IPS-18c (cell line): ENCODE results near the gene E2F7.

Experiments
- H3K4me3 ChIP-seq: 2 replicates; pipeline ENCODE4 v1.7.0; 2013; ENCODE audit warnings: low read depth, mild to moderate bottlenecking, low read length, moderate library complexity; ENCODE audit not compliant: insufficient read depth
- H3K9me3 ChIP-seq: one replicate; pipeline ENCODE4 v1.6.1; 2013; ENCODE audit warnings: mild to moderate bottlenecking, low read length, moderate library complexity; ENCODE audit not compliant: control insufficient read depth, insufficient read depth

The E2F7 gene

DNA sequence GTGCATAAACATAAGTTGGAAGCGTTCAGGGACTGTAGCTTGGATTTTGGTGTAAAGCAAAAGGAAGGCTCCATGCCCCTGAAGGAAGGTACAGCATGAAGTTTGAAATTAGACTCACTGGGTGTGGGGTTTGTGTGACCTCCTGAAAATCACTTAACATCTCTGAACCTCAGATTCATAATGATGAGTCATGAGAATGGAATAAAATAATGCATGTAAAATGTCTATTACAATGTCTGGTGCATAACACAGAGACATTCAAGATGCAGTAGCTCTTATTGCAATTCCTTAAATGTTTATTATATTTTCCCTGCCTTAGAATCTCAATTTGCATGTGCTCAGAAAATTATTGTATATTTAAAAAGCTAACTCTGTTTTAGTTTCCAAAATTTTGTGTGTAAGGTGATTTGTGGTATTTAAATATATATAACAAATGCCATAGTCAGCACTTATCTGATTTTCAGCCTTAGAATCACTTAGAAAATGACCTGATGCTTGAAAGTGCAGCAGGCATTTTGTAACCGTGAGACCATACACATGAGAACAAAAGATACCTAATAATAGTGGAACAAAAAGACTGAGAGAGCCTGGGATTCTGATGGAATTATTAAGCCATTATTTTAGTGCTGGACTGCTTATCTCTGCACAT lies 66.3 kb downstream of the E2F7 start:
- Histone ChIP-seq H3K4me3 (no peak overlapping the region), H3K9me3 (no peaks in the 10 kb centered on the region)

DNA sequence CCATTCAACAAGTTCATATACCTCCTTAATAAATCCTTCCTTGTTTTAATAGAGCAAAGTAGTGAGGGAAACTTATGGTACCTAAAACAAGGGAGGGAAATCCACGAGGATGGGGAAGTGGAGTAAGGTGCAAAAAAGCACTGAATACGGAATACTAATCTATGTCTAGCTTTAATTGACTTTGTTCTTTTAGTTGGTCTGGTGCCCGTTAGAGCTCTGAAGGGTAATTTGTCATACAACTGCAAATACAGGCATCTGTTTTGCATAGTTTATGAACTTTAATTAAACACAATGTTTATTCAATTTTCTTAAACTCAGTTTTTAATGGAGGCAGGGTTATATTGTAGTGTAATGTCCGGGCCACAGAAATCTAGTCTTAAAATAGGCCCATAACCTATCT lies 67.0 kb downstream of the E2F7 start:
- no peak overlapping the region for H3K4me3 ChIP-seq
- H3K9me3 ChIP-seq: no peaks in the 10 kb centered on the region

DNA sequence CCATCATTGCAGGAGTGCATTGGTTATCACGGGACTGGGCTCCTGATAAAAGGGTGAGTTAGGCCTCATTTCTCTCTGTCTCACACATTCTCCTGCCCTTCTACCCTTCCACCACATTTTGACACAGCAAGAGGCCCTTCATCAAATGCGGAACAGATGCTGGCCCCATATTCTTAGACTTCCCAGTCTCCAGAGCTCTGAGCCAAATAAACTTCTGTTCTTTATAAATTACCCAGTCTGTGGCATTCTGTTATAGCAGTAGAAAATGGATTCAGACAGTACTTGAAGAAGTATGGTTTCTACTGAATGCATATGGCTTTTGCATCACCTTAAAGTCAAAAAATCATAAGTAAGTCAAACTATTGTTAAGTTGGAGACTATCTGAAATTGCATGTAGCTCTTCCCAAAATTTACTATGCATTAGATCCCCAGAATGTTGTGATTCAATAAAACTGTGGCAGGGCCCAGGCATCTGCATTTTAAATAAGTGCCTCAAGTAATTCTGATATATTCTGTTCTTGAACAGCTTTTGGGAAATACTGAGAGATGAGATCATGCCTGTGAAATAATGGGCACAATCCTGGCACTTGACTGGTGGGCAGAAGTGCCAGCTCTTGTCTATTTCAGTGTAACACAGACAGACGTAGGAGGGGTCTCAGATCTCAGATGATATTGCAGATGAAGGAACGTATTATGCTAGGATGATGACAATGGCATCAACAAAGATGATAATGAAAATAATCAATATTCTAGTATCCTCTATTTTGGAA lies 68.2 kb downstream of the E2F7 start:
- Histone ChIP-seq H3K9me3 (no peaks in the 10 kb centered on the region), H3K4me3 (no peak overlapping the region)

DNA sequence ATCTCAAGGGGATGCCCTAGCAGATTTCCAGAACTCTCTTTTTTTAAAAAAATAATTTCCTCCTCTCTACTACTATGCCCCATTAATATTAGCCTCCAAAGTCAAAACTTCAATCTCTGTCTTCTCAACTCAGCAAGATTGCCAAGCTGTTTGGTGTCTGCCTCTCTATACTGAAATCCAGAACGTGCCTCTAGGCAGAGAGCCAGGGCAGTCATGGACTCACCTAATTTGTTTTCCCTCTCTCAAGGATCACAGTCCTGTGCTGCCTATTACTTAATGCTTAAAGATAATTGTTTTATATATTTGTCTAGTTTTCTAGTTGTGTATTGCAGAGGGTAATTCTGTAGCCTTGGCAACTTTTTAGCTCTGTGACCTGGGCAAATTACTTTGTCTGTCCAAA lies 74.7 kb downstream of the E2F7 start:
- no peaks in the 10 kb centered on the region for H3K9me3 ChIP-seq
- H3K4me3 ChIP-seq: no peak overlapping the region

DNA sequence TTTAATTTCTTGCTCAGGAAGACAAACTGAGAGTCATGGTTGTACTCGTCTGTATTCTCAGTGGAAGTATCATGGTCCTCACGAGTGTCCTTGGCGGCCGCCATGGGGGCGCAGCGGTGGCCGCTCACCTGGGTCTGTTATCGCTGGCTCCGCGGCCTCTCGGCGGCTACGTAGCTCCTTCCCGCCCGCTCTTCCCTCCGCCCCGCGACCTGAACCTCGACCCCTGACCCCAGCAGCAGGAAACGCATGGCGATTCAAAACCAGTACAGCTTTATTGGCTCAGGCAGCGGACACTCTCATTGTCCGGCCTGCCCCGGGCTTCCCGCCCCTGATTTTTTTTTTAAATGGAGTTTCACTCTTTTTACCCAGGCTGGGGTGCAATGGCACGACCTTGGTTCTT lies 80.8 kb downstream of the E2F7 start:
- Histone ChIP-seq H3K9me3 (no peaks in the 10 kb centered on the region), H3K4me3 (no peak overlapping the region)

DNA sequence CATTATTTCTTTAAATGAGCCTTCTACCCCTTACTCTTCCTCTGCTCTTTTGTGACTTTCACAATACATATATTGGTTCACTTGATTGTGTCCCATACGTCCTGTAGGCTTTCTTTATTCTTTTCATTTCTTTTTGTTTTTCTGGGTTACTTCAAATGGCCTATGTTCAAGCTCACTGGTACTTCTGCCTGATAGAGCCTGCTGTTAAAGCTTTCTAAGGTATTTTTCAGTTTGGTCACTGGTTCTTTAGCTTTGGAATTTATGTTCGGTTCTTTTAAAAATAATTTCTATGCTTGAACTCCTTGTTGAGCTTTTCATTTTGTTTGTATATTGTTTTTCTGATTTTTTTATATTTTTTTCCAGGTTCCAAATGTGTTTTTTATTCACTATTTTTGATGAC lies 81.9 kb downstream of the E2F7 start:
- no peak overlapping the region for H3K4me3 ChIP-seq
- no peaks in the 10 kb centered on the region for H3K9me3 ChIP-seq

DNA sequence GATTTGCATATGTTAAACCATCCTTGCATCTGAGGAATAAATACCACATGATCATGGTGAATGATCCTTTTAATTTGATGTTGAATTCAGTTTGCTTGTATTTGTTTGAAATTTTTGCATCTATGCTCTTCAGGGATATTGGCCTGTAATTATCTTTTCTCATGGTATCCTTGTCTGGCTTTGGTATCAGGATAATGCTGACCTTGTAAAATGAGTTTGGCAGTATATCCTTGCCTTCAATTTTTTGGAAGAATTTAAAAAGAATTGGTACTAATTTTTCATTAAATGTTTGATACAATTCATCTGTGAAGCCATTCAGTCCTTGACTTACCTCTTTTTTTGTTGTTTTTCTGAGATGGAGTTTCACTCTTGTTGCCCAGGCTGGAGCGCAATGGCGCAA lies 85.2 kb downstream of the E2F7 start:
- Histone ChIP-seq H3K4me3 (no peak overlapping the region), H3K9me3 (no peaks in the 10 kb centered on the region)

DNA sequence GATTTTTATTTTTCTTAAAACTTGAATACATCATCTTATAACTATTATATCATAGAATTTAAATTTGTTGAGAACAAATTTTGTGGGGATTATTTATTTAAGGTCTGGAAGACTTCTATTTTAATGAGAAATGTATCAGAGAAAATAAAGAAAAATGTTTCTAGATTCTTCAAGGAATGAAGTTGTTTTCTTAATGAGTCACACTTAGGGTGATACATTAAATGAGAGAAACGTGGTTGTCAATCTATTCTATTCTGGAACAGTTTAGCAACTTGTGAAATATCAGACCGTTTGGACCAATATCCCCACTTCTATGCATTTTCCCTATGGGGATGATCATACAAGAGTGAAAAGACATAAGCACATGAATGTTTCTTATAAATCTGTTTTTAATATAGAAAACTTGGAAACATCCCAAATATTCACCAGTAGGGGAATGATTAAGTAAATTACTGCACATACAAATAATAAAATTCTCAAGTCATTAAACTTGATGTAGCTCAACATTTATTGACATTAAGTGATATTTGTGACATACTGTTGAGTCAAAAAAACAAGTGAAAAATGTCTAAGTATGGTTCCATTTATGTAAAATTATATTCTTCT lies 88.5 kb downstream of the E2F7 start:
- Histone ChIP-seq H3K4me3 (no peak overlapping the region), H3K9me3 (no peaks in the 10 kb centered on the region)
